ENCODE data around the gene LRRC53.

Gene LRRC53

GRCh38 chr1:74513411-74514300, 1.2 kb upstream of the LRRC53 start:
- in situ Hi-C loops (cut with HindIII; ENCODE audit: low sequenced_read_pairs): no loop called here
- no peak for DNase-seq (ENCODE audit: low read depth)
- TF ChIP-seq CTCF (IDR thresholded peaks at IDR 0.05; ENCODE audit: low read depth, low read length, missing control alignments): no peak
- no peak overlapping the region for H3K4me3 ChIP-seq (ENCODE audit: low read depth, low read length)

- DNase-seq (ENCODE audit: low read depth): no peak
- H3K4me3 ChIP-seq (ENCODE audit: low read depth, low read length): no peak overlapping the region
- TF ChIP-seq CTCF (IDR thresholded peaks at IDR 0.05; ENCODE audit: low read depth, low read length, missing control alignments): no peak
- in situ Hi-C loops (cut with HindIII; ENCODE audit: low sequenced_read_pairs): no loop called here
Measured at GRCh38 chr1:74508449-74508848, 4.0 kb downstream of the LRRC53 start.

- DNase-seq (ENCODE audit: low read depth): no peak
- TF ChIP-seq CTCF (IDR thresholded peaks at IDR 0.05; ENCODE audit: low read depth, low read length, missing control alignments): no peak
- in situ Hi-C loops (cut with HindIII; ENCODE audit: low sequenced_read_pairs): no loop called here
- no peak overlapping the region for H3K4me3 ChIP-seq (ENCODE audit: low read depth, low read length)
Measured at GRCh38 chr1:74505928-74506710, 6.3 kb downstream of the LRRC53 start.

GRCh38 chr1:74504933-74505512, 7.4 kb downstream of the LRRC53 start:
- TF ChIP-seq CTCF (IDR thresholded peaks at IDR 0.05; ENCODE audit: low read depth, low read length, missing control alignments): no peak
- in situ Hi-C loops (cut with HindIII; ENCODE audit: low sequenced_read_pairs): no loop called here
- DNase-seq (ENCODE audit: low read depth): no peak
- no peak overlapping the region for H3K4me3 ChIP-seq (ENCODE audit: low read depth, low read length)

- H3K4me3 ChIP-seq (ENCODE audit: low read depth, low read length): no peak overlapping the region
- peak; percentile 33 for DNase-seq (ENCODE audit: low read depth)
- peak; percentile 97 for TF ChIP-seq CTCF (IDR thresholded peaks at IDR 0.05; ENCODE audit: low read depth, low read length, missing control alignments)
- in situ Hi-C loops (cut with HindIII; ENCODE audit: low sequenced_read_pairs): no loop called here
Measured at GRCh38 chr1:74504125-74504932, 8.1 kb downstream of the LRRC53 start.

- in situ Hi-C loops (cut with HindIII; ENCODE audit: low sequenced_read_pairs): no loop called here
- TF ChIP-seq CTCF (IDR thresholded peaks at IDR 0.05; ENCODE audit: low read depth, low read length, missing control alignments): no peak
- DNase-seq (ENCODE audit: low read depth): no peak
- H3K4me3 ChIP-seq (ENCODE audit: low read depth, low read length): no peak overlapping the region
Measured at GRCh38 chr1:74502858-74503257, 9.6 kb downstream of the LRRC53 start.
